ENCODE measurements around the gene ZFR2. TPM values are rescaled to one million over a fixed set of nuclear protein-coding genes. Genes with fewer than 3 reads are reported as not detected.
"Not testable (repeated sequence)": the region's sequence is repeated elsewhere in the genome, so short reads cannot be mapped to it uniquely, and the experiment has no call there.

The ZFR2 gene
- total RNA-seq, 2 donors from 2014 or later: 10.2 TPM; not detected in 1

- Histone ChIP-seq H3K4me1 (replicated peaks) (peaks cover 3% of the 10 kb centered on the region), H3K36me3 (peaks cover 0 to 4% of the 10 kb centered on the region in 2 donors), H3K27ac (peak overlapping the region; percentile 96 to 99), H3K9me3 (no peaks in the 10 kb centered on the region), H3K27me3 (replicated peaks; ENCODE audit: insufficient read depth) (no peaks in the 10 kb centered on the region), H3K4me3 (peak overlapping the region; percentile 66 to 78)
- no peak for TF ChIP-seq POLR2AphosphoS5 (IDR thresholded peaks at IDR 0.05)
- no peak for TF ChIP-seq POLR2A (IDR thresholded peaks at IDR 0.05)
- TF ChIP-seq CTCF (IDR thresholded peaks at IDR 0.05): no peak
- DNase-seq (ENCODE audit: low spot score): no peak
- WGBS: 32% methylated on average over 7 of the region's 7 CpGs
- intact Hi-C loops (cut with DNase I): loop anchor here (5.0 kb wide), 1 partner anchor 226 kb away; the partner anchor contains the start of gene EEF2
These were observed 107.9 kb downstream of the ZFR2 start for GRCh38 chr19:3760871-3761361.

GRCh38 chr19:3759482-3760254 is 109.2 kb downstream of the ZFR2 start:
- intact Hi-C loops (cut with DNase I): loop anchor here (5.0 kb wide), 1 partner anchor 228 kb away; the partner anchor contains the start of gene EEF2
- Histone ChIP-seq H3K27ac (no peak overlapping the region), H3K4me1 (replicated peaks) (peaks cover 3% of the 10 kb centered on the region), H3K9me3 (no peaks in the 10 kb centered on the region), H3K36me3 (no peaks in the 10 kb centered on the region), H3K27me3 (replicated peaks; ENCODE audit: insufficient read depth) (no peaks in the 10 kb centered on the region), H3K4me3 (peak overlapping the region in 1 of 2 donors; percentile 3)
- 87% methylated on average over 18 of the region's 19 CpGs for WGBS
- TF ChIP-seq POLR2A (IDR thresholded peaks at IDR 0.05) (no peak), POLR2AphosphoS5 (IDR thresholded peaks at IDR 0.05) (no peak), CTCF (IDR thresholded peaks at IDR 0.05) (no peak)
- DNase-seq (ENCODE audit: low spot score): no peak

- H3K9me3 ChIP-seq; H3K36me3 ChIP-seq; H3K4me3 ChIP-seq; intact Hi-C loops (cut with DNase I); DNase-seq (ENCODE audit: low spot score); H3K4me1 ChIP-seq (replicated peaks); H3K27me3 ChIP-seq (replicated peaks; ENCODE audit: insufficient read depth); H3K27ac ChIP-seq: not testable (repeated sequence)
- WGBS: 98% methylated on average over 13 of the region's 13 CpGs
These were observed 110.5 kb downstream of the ZFR2 start for GRCh38 chr19:3758297-3758696.

GRCh38 chr19:3757705-3758104 is 111.1 kb downstream of the ZFR2 start:
- H3K4me1 ChIP-seq (replicated peaks); H3K27me3 ChIP-seq (replicated peaks; ENCODE audit: insufficient read depth); H3K27ac ChIP-seq; H3K36me3 ChIP-seq; H3K9me3 ChIP-seq; intact Hi-C loops (cut with DNase I); H3K4me3 ChIP-seq; DNase-seq (ENCODE audit: low spot score): not testable (repeated sequence)
- 93% methylated on average over 7 of the region's 7 CpGs for WGBS

Small RNAs within 50 kb of the gene (small RNA-seq; reads per million reads assigned to genes)
- gene AC005777.1: 0 reads per million in 2 donors

Other genes starting within 250 kb of the ZFR2 start
- gene CACTIN, start 242.2 kb downstream of the ZFR2 start, total RNA-seq: 10 to 100 TPM; 38.2 to 52.8 TPM
- gene PIP5K1C, start 168.6 kb downstream of the ZFR2 start, total RNA-seq: 10 to 100 TPM; 34.3 to 75.5 TPM
- 10 to 100 TPM; 14.6 to 17.8 TPM for gene TJP3, start 160.7 kb downstream of the ZFR2 start, total RNA-seq
- 10 to 100 TPM; 45.7 to 63.8 TPM for gene APBA3, start 107.3 kb downstream of the ZFR2 start, total RNA-seq
- 100 to 1,000 TPM in 1 of 2 donors, 10 to 100 TPM in 1; 69.7 to 105 TPM for gene MRPL54, start 106.4 kb downstream of the ZFR2 start, total RNA-seq
- not detected for gene RAX2, start 96.8 kb downstream of the ZFR2 start, total RNA-seq
- 1 to 10 TPM; 1.9 to 4.4 TPM for gene MATK, start 82.7 kb downstream of the ZFR2 start, total RNA-seq
- gene ATCAY, start 11.6 kb upstream of the ZFR2 start, total RNA-seq: 1 to 10 TPM; 3.9 to 8.3 TPM
- 1 to 10 TPM in 1 of 2 donors, under 1 TPM in 1; 0.64 to 1.8 TPM for gene NMRK2, start 64.0 kb upstream of the ZFR2 start, total RNA-seq
- 100 to 1,000 TPM in 1 of 2 donors, 10 to 100 TPM in 1; 87.1 to 107 TPM for gene DAPK3, start 102.1 kb upstream of the ZFR2 start, total RNA-seq
- gene EEF2, start 116.4 kb upstream of the ZFR2 start, total RNA-seq: 1,000 to 10,000 TPM; 1,974 to 1,998 TPM
- 10 to 100 TPM; 25.3 to 70.0 TPM for gene PIAS4, start 138.7 kb upstream of the ZFR2 start, total RNA-seq
- gene ZBTB7A, start 197.9 kb upstream of the ZFR2 start, total RNA-seq: 10 to 100 TPM; 77.1 to 87.3 TPM